H9 (cell line): ENCODE measurements around the gene LGALS9B. TPM values are rescaled to one million over a fixed set of nuclear protein-coding genes. Genes with fewer than 3 reads are reported as not detected.
"Not testable (repeated sequence)": the region's sequence is repeated elsewhere in the genome, so short reads cannot be mapped to it uniquely, and the experiment has no call there.

Source experiments
- DNase-seq: peaks from one replicate; pipeline ENCODE4 v3.0.0-alpha.2; 2017
- H2AFZ ChIP-seq: one replicate; pipeline ENCODE4 v1.6.1; 2013; ENCODE audit warnings: mild to moderate bottlenecking, low read length, control low read depth, moderate library complexity
- H2AK5ac ChIP-seq: 2 replicates; pipeline ENCODE4 v1.6.1; 2013; ENCODE audit warnings: low read length, control low read depth, mixed read lengths; ENCODE audit not compliant: insufficient read length
- H2BK120ac ChIP-seq: one replicate; pipeline ENCODE4 v1.6.1; 2013; ENCODE audit warnings: low read depth, mild to moderate bottlenecking, low read length, control low read depth, inconsistent platforms; ENCODE audit not compliant: poor library complexity, severe bottlenecking
- H2BK12ac ChIP-seq: 2 replicates; pipeline ENCODE4 v1.6.1; 2013; ENCODE audit warnings: low read length, control low read depth, mixed read lengths, low read depth; ENCODE audit not compliant: insufficient read length
- H2BK15ac ChIP-seq: 2 replicates; pipeline ENCODE4 v1.6.1; 2013; ENCODE audit warnings: low read depth, low read length, control low read depth
- H2BK20ac ChIP-seq: one replicate; pipeline ENCODE4 v1.6.1; 2013; ENCODE audit warnings: low read depth, mild to moderate bottlenecking, low read length, control low read depth, inconsistent platforms; ENCODE audit not compliant: poor library complexity, severe bottlenecking
- H2BK5ac ChIP-seq: 2 replicates; pipeline ENCODE4 v1.6.1; 2013; ENCODE audit warnings: low read length, control low read depth, mixed read lengths; ENCODE audit not compliant: insufficient read length
- H3K14ac ChIP-seq: 2 replicates; pipeline ENCODE4 v1.6.1; 2013; ENCODE audit warnings: low read length, control low read depth; ENCODE audit not compliant: insufficient read depth
- H3K18ac ChIP-seq: 2 replicates; pipeline ENCODE4 v1.6.1; 2013; ENCODE audit warnings: low read depth, mild to moderate bottlenecking, mixed read lengths, low read length, control low read depth; ENCODE audit not compliant: insufficient read length
- H3K23ac ChIP-seq: 2 replicates; pipeline ENCODE4 v1.6.1; 2013; ENCODE audit warnings: low read length, control low read depth, mixed read lengths, low read depth; ENCODE audit not compliant: insufficient read length
- H3K23me2 ChIP-seq: 2 replicates; pipeline ENCODE4 v1.6.1; 2013; ENCODE audit warnings: low read depth, mild to moderate bottlenecking, mixed read lengths, low read length, control low read depth; ENCODE audit not compliant: insufficient read length, poor library complexity, severe bottlenecking
- H3K27ac ChIP-seq: 2 replicates; pipeline ENCODE4 v1.5.1; 2013; ENCODE audit warnings: low read length, control low read depth, mixed read lengths, low read depth; ENCODE audit not compliant: insufficient read length
- H3K27me3 ChIP-seq: 2 replicates; pipeline ENCODE4 v1.6.1; 2013; ENCODE audit warnings: low read length, control low read depth, inconsistent platforms; ENCODE audit not compliant: insufficient read depth
- H3K4ac ChIP-seq: 2 replicates; pipeline ENCODE4 v1.6.1; 2013; ENCODE audit warnings: low read depth, mild to moderate bottlenecking, control low read depth, inconsistent platforms, low read length, moderate library complexity
- H3K4me1 ChIP-seq: 2 replicates; pipeline ENCODE4 v1.6.1; 2013; ENCODE audit warnings: low read length, control low read depth, inconsistent platforms; ENCODE audit not compliant: insufficient read depth
- H3K4me2 ChIP-seq: 2 replicates; pipeline ENCODE4 v1.6.1; 2013; ENCODE audit warnings: low read length, control low read depth, mixed read lengths; ENCODE audit not compliant: insufficient read length, insufficient read depth
- H3K56ac ChIP-seq: 2 replicates; pipeline ENCODE4 v1.6.1; 2013; ENCODE audit warnings: low read depth, mild to moderate bottlenecking, mixed read lengths, low read length, control low read depth; ENCODE audit not compliant: insufficient read length
- H3K79me1 ChIP-seq: 2 replicates; pipeline ENCODE4 v1.6.1; 2013; ENCODE audit warnings: low read depth, mild to moderate bottlenecking, moderate library complexity, low read length, control low read depth, inconsistent platforms; ENCODE audit not compliant: insufficient read depth, poor library complexity, severe bottlenecking
- H3K79me2 ChIP-seq: 2 replicates; pipeline ENCODE4 v1.6.1; 2013; ENCODE audit warnings: low read length, control low read depth, inconsistent platforms; ENCODE audit not compliant: insufficient read depth
- H3K9ac ChIP-seq: 2 replicates; pipeline ENCODE4 v1.6.1; 2013; ENCODE audit warnings: low read length, control low read depth, mixed read lengths; ENCODE audit not compliant: insufficient read length; ENCODE audit errors: extremely low read depth
- H3K9me3 ChIP-seq: one replicate; pipeline ENCODE4 v1.6.1; 2013; ENCODE audit warnings: low read depth, low read length, inconsistent platforms; ENCODE audit not compliant: control insufficient read depth
- H3T11ph ChIP-seq: one replicate; pipeline ENCODE4 v1.6.1; 2013; ENCODE audit warnings: mild to moderate bottlenecking, low read length, control low read depth, inconsistent platforms
- H4K20me1 ChIP-seq: one replicate; pipeline ENCODE4 v1.6.1; 2013; ENCODE audit not compliant: control insufficient read depth, insufficient read length, insufficient read depth
- H4K5ac ChIP-seq: 2 replicates; pipeline ENCODE4 v1.6.1; 2013; ENCODE audit warnings: low read depth, mild to moderate bottlenecking, mixed read lengths, low read length, control low read depth; ENCODE audit not compliant: insufficient read length
- H4K8ac ChIP-seq: replicated peaks from 2 replicates; pipeline ENCODE4 v1.6.1; 2013; ENCODE audit warnings: low read length, control low read depth, mixed read lengths, low read depth; ENCODE audit not compliant: insufficient read length
- H4K91ac ChIP-seq: 2 replicates; pipeline ENCODE4 v1.6.1; 2013; ENCODE audit warnings: low read depth, mild to moderate bottlenecking, moderate library complexity, mixed read lengths, low read length, control low read depth; ENCODE audit not compliant: insufficient read length
- H3K27ac Mint-ChIP-seq, 3 experiments: 2 replicates in 2 of 3; 3 replicates in 1 of 3; pipeline ENCODE4 v1.8.0; 2020 to 2021; ENCODE audit warnings: mixed read lengths in 3 of 3, mild to moderate bottlenecking in 1 of 3, moderate library complexity in 1 of 3
- H3K27me3 Mint-ChIP-seq: 2 replicates; pipeline ENCODE4 v1.8.0; 2021; ENCODE audit warnings: low read depth, mild to moderate bottlenecking, moderate library complexity, mixed read lengths
- H3K36me3 Mint-ChIP-seq, 3 experiments: 2 replicates in 2 of 3; 3 replicates in 1 of 3; pipeline ENCODE4 v1.8.0; 2020 to 2021; ENCODE audit warnings: low read depth in 3 of 3, mixed read lengths in 3 of 3; ENCODE audit not compliant: insufficient read depth in 1 of 3
- H3K4me1 Mint-ChIP-seq, 2 experiments: 2 replicates each; pipeline ENCODE4 v1.8.0; 2020; ENCODE audit warnings: mixed read lengths in 2 of 2
- H3K4me3 Mint-ChIP-seq, 2 experiments: 2 replicates in 1 of 2; 3 replicates in 1 of 2; pipeline ENCODE4 v1.8.0; 2020 to 2021; ENCODE audit warnings: mild to moderate bottlenecking in 2 of 2, mixed read lengths in 2 of 2, moderate library complexity in 1 of 2
- H3K9me3 Mint-ChIP-seq, 2 experiments: 2 replicates in 1 of 2; 3 replicates in 1 of 2; pipeline ENCODE4 v1.8.0; 2020; ENCODE audit warnings: mild to moderate bottlenecking in 2 of 2, mixed read lengths in 2 of 2, moderate library complexity in 1 of 2
- WGBS: extraction: QIAGEN DNeasy Blood & Tissue Kit; methylation state at CpG from one replicate; pipeline ENCODE4 v1.1.7; 2013; ENCODE audit warnings: missing lambda C conversion rate, low lambda C conversion rate, mixed read lengths; ENCODE audit not compliant: insufficient read length; ENCODE audit errors: extremely low coverage; 5-methylcytosine and 5-hydroxymethylcytosine counted together
- total RNA-seq: library from RNA; stranded (reverse); gene quantifications from 2 replicates; pipeline ENCODE4 v1.2.1, GENCODE V29; 2021

The LGALS9B gene
- total RNA-seq, 1 experiment from 2014 or later = not detected

DNA sequence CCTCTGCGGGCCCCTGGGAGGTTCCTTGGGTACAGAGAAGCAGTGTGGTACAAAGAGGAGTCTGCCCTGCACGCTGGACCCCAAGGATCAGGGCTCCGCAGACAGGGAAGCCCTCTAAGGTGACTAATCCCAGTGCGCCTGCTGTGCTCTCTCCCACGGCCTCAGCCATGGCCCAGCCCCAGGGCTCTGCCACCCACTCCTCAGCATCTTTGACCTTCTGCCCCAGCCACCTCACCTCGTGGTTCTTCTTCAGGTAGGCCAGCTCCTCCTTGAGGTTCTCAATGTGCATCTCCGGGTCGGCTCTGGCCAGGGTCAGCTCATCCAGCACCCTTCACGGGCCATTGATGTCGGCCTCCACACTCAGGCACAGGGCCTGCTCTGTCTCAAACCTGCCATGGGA lies 47.8 kb upstream of the LGALS9B start:
- not testable (repeated sequence) for H4K91ac ChIP-seq, H4K8ac ChIP-seq, H3K18ac ChIP-seq, H2BK5ac ChIP-seq, H3K36me3 Mint-ChIP-seq, H3T11ph ChIP-seq, H3K9ac ChIP-seq, H4K5ac ChIP-seq, H3K9me3 Mint-ChIP-seq, H3K14ac ChIP-seq, H2BK12ac ChIP-seq, H3K9me3 ChIP-seq, H2BK120ac ChIP-seq, H3K27me3 ChIP-seq, H2BK15ac ChIP-seq, H3K4me2 ChIP-seq, H2BK20ac ChIP-seq, H3K4ac ChIP-seq, H3K27ac ChIP-seq, H3K4me1 ChIP-seq, H3K56ac ChIP-seq, H2AFZ ChIP-seq, H2AK5ac ChIP-seq, H3K79me1 ChIP-seq, H3K23me2 ChIP-seq, H3K27me3 Mint-ChIP-seq, H3K4me1 Mint-ChIP-seq, H3K23ac ChIP-seq, H4K20me1 ChIP-seq, H3K4me3 Mint-ChIP-seq, H3K27ac Mint-ChIP-seq, H3K79me2 ChIP-seq
- no CpG with 5 or more reads among the region's 10 CpGs for WGBS
- peak; percentile 18 for DNase-seq

- not testable (repeated sequence) for H3K9me3 Mint-ChIP-seq, H3K4me1 Mint-ChIP-seq, H3K23ac ChIP-seq, DNase-seq, H3K4me2 ChIP-seq, H3K9ac ChIP-seq, H2BK120ac ChIP-seq, H3K18ac ChIP-seq, H3K27ac Mint-ChIP-seq, H3K4me3 Mint-ChIP-seq, H3K27me3 ChIP-seq, H4K8ac ChIP-seq, H2BK12ac ChIP-seq, H3K9me3 ChIP-seq, H3K56ac ChIP-seq, H3K14ac ChIP-seq, H3K4ac ChIP-seq, H3K36me3 Mint-ChIP-seq, H4K91ac ChIP-seq, H2BK20ac ChIP-seq, H3K27me3 Mint-ChIP-seq, H3K27ac ChIP-seq, H2AK5ac ChIP-seq, H2AFZ ChIP-seq, H2BK15ac ChIP-seq, H3K23me2 ChIP-seq, H3K79me2 ChIP-seq, H4K5ac ChIP-seq, H4K20me1 ChIP-seq, H3K4me1 ChIP-seq, H3K79me1 ChIP-seq, H2BK5ac ChIP-seq, H3T11ph ChIP-seq
- WGBS = no CpG with 5 or more reads among the region's 9 CpGs
These were observed 46.2 kb upstream of the LGALS9B start for GRCh38 chr17:20513539-20513938.
